ENCODE data around the gene KCNH6.

The KCNH6 gene

DNA sequence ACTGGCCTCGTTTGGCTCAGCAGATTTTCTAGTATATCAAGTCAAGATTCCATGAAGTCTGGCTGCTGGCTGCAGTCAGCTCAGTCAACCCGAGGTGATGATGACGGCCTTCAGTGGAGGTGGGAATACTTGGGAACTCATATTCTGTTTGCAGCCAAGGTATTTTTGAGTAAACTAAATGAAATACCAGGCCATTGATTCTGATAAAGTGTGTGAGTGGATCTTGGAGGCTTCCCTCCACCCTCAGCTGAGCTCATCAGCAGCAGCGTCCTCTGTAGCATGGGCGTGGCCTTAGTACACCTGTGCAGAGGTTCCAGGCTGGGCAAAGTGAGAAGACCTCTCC, 55.6 kb downstream of the KCNH6 start:
- H3K79me2 ChIP-seq (ENCODE audit: low read length), result peaks cover 44% of the 10 kb centered on the region
- H2AFZ ChIP-seq (ENCODE audit: low read length), result no peak overlapping the region
- H3K36me3 ChIP-seq (replicated peaks; ENCODE audit: insufficient read depth, low read length), result peaks cover 5% of the 10 kb centered on the region; the same call in 1 of the 2 replicates
- H3K9me2 ChIP-seq (replicated peaks; ENCODE audit: insufficient read depth, low read length), result no peaks in the 10 kb centered on the region
- H3K9ac ChIP-seq (ENCODE audit: low read length), result no peak overlapping the region
- no peaks in the 10 kb centered on the region for H3F3A ChIP-seq (ENCODE audit: insufficient read depth, low read length)
- TF ChIP-seq EZH2phosphoT487 (IDR thresholded peaks at IDR 0.05; ENCODE audit: low read length), result no peak
- no peak for TF ChIP-seq EZH2 (optimal IDR thresholded peaks at IDR 0.05; ENCODE audit: low read depth, low read length)
- TF ChIP-seq, protein P1, sequence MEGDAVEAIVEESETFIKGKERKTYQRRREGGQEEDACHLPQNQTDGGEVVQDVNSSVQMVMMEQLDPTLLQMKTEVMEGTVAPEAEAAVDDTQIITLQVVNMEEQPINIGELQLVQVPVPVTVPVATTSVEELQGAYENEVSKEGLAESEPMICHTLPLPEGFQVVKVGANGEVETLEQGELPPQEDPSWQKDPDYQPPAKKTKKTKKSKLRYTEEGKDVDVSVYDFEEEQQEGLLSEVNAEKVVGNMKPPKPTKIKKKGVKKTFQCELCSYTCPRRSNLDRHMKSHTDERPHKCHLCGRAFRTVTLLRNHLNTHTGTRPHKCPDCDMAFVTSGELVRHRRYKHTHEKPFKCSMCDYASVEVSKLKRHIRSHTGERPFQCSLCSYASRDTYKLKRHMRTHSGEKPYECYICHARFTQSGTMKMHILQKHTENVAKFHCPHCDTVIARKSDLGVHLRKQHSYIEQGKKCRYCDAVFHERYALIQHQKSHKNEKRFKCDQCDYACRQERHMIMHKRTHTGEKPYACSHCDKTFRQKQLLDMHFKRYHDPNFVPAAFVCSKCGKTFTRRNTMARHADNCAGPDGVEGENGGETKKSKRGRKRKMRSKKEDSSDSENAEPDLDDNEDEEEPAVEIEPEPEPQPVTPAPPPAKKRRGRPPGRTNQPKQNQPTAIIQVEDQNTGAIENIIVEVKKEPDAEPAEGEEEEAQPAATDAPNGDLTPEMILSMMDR (IDR thresholded peaks at IDR 0.05; ENCODE audit: low read length), result no peak
- H3K27me3 ChIP-seq (replicated peaks; ENCODE audit: insufficient read depth, low read length), result no peaks in the 10 kb centered on the region
- H3K27ac ChIP-seq (ENCODE audit: low read length), result no peak overlapping the region
- no peak overlapping the region for H3K4me2 ChIP-seq (ENCODE audit: low read depth, low read length)
- peaks cover 11% of the 10 kb centered on the region; the same call in 1 of the 2 replicates for H4K20me1 ChIP-seq (ENCODE audit: insufficient read depth, low read length)
- H3K9me3 ChIP-seq (replicated peaks; ENCODE audit: insufficient read depth, low read length), result no peaks in the 10 kb centered on the region
- DNase-seq, result no peak
- no peak overlapping the region for H3K4me3 ChIP-seq (ENCODE audit: low read length)
- H3K4me1 ChIP-seq (ENCODE audit: low read length), result no peaks in the 10 kb centered on the region

DNA sequence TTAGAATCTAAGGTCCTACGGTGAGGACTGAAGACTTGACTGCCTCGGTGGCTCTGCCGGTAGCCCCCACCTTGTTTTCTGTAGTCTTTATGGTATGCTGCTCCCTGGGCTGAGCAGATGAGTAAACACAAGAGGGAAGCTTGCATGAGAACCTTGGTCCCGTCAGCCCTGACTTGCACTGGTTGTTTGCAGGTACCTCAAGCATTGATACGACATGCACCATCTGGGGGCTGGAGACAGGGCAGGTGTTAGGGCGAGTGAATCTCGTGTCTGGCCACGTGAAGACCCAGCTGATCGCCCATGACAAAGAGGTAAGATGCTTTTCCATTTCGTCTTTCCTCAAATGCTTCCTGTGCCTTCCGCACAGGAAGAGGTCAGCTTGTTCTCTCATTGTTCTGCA, 56.5 kb downstream of the KCNH6 start:
- H3K4me1 ChIP-seq (ENCODE audit: low read length), result no peaks in the 10 kb centered on the region
- DNase-seq, result no peak
- H2AFZ ChIP-seq (ENCODE audit: low read length), result no peak overlapping the region
- H3K9ac ChIP-seq (ENCODE audit: low read length), result no peak overlapping the region
- H3K36me3 ChIP-seq (replicated peaks; ENCODE audit: insufficient read depth, low read length), result peaks cover 5% of the 10 kb centered on the region; the same call in 1 of the 2 replicates
- TF ChIP-seq EZH2 (optimal IDR thresholded peaks at IDR 0.05; ENCODE audit: low read depth, low read length) (no peak), EZH2phosphoT487 (IDR thresholded peaks at IDR 0.05; ENCODE audit: low read length) (no peak)
- TF ChIP-seq, protein P1 (IDR thresholded peaks at IDR 0.05; ENCODE audit: low read length), result no peak
- H3K4me3 ChIP-seq (ENCODE audit: low read length), result no peak overlapping the region
- no peak overlapping the region for H3K4me2 ChIP-seq (ENCODE audit: low read depth, low read length)
- H3K27me3 ChIP-seq (replicated peaks; ENCODE audit: insufficient read depth, low read length), result no peaks in the 10 kb centered on the region
- H3K27ac ChIP-seq (ENCODE audit: low read length), result no peak overlapping the region
- no peaks in the 10 kb centered on the region for H3K9me2 ChIP-seq (replicated peaks; ENCODE audit: insufficient read depth, low read length)
- H3F3A ChIP-seq (ENCODE audit: insufficient read depth, low read length), result no peaks in the 10 kb centered on the region
- peaks cover 35% of the 10 kb centered on the region for H3K79me2 ChIP-seq (ENCODE audit: low read length)
- peaks cover 8% of the 10 kb centered on the region; the same call in 1 of the 2 replicates for H4K20me1 ChIP-seq (ENCODE audit: insufficient read depth, low read length)
- H3K9me3 ChIP-seq (replicated peaks; ENCODE audit: insufficient read depth, low read length), result no peaks in the 10 kb centered on the region

DNA sequence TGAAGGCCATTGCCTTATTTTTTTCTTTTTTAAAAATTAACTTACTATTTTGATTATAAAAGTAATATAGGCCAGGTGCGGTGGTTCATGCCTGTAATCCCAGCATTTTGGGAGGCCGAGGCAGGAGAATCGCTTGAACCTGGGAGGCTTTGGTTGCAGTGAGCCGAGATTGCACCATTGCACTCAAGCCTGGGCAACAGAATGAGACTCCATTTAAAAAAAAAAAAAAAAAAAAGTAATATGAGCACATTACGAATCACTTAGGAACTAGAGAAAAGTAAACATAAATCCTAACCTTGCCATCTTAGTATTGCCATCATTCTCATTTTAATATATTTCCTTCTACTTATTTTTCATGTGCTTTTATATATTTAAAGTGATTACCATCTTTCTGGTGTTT, 64.6 kb downstream of the KCNH6 start:
- Histone ChIP-seq H3K27me3 (replicated peaks; ENCODE audit: insufficient read depth, low read length) (no peaks in the 10 kb centered on the region), H4K20me1 (ENCODE audit: insufficient read depth, low read length) (no peaks in the 10 kb centered on the region), H3K4me1 (ENCODE audit: low read length) (0 out of 2 replicates have a peak, but pooled peaks cover 3% of the 10 kb centered on the region), H3K79me2 (ENCODE audit: low read length) (peaks cover 2% of the 10 kb centered on the region; the same call in 1 of the 2 replicates), H3F3A (ENCODE audit: insufficient read depth, low read length) (no peaks in the 10 kb centered on the region), H3K9me2 (replicated peaks; ENCODE audit: insufficient read depth, low read length) (no peaks in the 10 kb centered on the region), H3K4me3 (ENCODE audit: low read length) (no peak overlapping the region), H3K27ac (ENCODE audit: low read length) (no peak overlapping the region), H3K4me2 (ENCODE audit: low read depth, low read length) (no peak overlapping the region), H2AFZ (ENCODE audit: low read length) (no peak overlapping the region), H3K9ac (ENCODE audit: low read length) (no peak overlapping the region), H3K9me3 (replicated peaks; ENCODE audit: insufficient read depth, low read length) (no peaks in the 10 kb centered on the region), H3K36me3 (replicated peaks; ENCODE audit: insufficient read depth, low read length) (peaks cover 3% of the 10 kb centered on the region; the same call in 1 of the 2 replicates)
- TF ChIP-seq EZH2 (optimal IDR thresholded peaks at IDR 0.05; ENCODE audit: low read depth, low read length) (no peak), EZH2phosphoT487 (IDR thresholded peaks at IDR 0.05; ENCODE audit: low read length) (no peak)
- TF ChIP-seq, protein P1 (IDR thresholded peaks at IDR 0.05; ENCODE audit: low read length), result no peak
- no peak for DNase-seq
